ENCODE measurements around the gene PPA1. TPM values are rescaled to one million over a fixed set of nuclear protein-coding genes. Genes with fewer than 3 reads are reported as not detected.

The PPA1 gene
- total RNA-seq, 4 donors from 2014 or later, result 111 to 437 (median 133) TPM

GRCh38 chr10:70265032-70265689 is 31.9 kb upstream of the PPA1 start:
- TF ChIP-seq CTCF (IDR thresholded peaks at IDR 0.05; ENCODE audit: low read depth), result no peak

- no peak for TF ChIP-seq CTCF (IDR thresholded peaks at IDR 0.05; ENCODE audit: low read depth)
These were observed 27.5 kb upstream of the PPA1 start for GRCh38 chr10:70260734-70261133.

GRCh38 chr10:70260259-70260658 is 27.0 kb upstream of the PPA1 start:
- no peak for TF ChIP-seq CTCF (IDR thresholded peaks at IDR 0.05; ENCODE audit: low read depth)

- no peak for TF ChIP-seq CTCF (IDR thresholded peaks at IDR 0.05; ENCODE audit: low read depth)
These were observed 25.0 kb upstream of the PPA1 start for GRCh38 chr10:70258216-70258615.

- TF ChIP-seq CTCF (IDR thresholded peaks at IDR 0.05; ENCODE audit: low read depth), result no peak
These were observed 23.2 kb upstream of the PPA1 start for GRCh38 chr10:70256463-70256862.

GRCh38 chr10:70255329-70256299 is 22.4 kb upstream of the PPA1 start:
- TF ChIP-seq CTCF (IDR thresholded peaks at IDR 0.05; ENCODE audit: low read depth), result no peak

GRCh38 chr10:70254778-70255328 is 21.6 kb upstream of the PPA1 start:
- TF ChIP-seq CTCF (IDR thresholded peaks at IDR 0.05; ENCODE audit: low read depth), result no peak
